ENCODE measurements around the gene TAB2.
"Not testable (repeated sequence)": the region's sequence is repeated elsewhere in the genome, so short reads cannot be mapped to it uniquely, and the experiment has no call there.

The TAB2 gene

DNA sequence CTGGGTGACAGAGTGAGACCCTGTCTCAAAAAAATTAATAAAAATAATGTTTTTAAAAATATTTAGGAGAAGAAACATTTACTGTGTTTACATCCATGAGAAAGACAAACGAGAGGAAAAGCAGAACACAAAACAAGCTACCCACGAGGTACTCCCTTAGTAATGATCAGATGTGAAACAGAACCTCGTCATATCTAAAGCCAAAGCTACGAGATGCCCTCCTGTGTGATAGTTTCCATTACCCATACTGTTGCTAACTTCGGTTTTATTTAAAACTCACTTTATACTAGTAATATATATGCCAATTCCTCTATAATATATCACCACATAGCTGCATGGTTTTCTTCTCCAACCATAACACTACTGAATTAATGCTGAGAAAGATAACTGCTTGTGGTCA, 103.6 kb downstream of the TAB2 start:
- FAIRE-seq: no peak

DNA sequence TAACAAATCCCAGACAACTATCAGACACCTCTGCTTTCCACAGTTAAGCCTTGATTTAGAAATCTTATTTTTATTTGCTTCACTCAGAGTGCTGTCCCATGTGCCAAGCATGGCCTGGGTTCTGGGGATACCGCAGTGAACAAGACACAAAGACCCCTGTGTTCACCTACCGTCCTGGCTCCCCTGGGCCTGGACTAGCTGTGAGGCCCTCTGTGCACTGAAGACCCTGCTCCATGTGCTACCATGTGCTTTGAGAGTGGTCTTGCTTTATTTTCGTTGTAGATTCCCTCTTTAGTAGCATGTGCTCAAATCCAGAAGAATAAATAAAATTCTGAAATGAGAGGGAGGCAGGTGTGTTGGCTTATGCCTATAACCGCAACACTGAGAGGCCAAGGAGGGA, 105.1 kb downstream of the TAB2 start:
- no peak for FAIRE-seq

DNA sequence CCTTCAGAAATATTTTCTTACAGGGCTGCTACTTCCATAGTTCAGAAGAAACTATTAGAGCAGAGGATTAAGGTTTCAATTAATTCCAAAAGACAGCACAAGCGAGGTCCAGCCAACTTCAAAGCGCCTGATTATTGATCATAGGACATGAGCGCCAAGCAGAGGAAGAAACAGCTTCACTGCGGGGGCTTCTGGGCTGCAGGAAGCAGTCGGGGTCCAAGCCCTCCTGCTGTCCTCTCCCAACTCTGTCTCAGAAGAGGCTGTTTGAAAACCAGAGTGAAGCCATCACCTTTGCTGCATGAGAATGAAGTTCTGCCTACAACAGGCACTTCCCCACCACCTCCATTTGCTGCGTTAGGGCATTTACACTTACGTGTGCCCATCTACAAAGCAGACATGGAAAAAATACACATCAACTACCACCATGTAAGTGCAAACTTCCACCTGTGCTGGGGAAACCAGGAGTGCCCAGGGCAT, 106.5 kb downstream of the TAB2 start:
- FAIRE-seq: no peak

DNA sequence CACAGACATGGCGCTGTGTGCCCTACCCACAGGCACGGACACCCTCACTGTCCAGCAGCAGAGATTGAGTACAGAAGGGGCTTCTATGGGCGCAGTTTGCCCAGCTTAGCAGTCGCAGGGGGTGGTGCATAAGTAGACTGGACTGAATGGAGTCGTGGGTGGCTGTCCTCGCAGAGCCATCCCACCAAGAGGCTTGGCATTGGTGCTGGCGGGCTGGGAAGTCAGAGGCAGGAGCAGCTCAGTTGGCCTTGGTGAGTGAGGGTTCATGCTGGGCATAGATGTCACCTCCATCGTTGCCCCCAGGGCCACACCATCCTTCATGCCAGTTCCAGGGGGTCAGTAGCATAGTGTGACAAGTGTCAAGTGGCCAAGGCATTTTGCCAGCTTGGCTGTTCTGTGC, 107.7 kb downstream of the TAB2 start:
- no peak for FAIRE-seq

DNA sequence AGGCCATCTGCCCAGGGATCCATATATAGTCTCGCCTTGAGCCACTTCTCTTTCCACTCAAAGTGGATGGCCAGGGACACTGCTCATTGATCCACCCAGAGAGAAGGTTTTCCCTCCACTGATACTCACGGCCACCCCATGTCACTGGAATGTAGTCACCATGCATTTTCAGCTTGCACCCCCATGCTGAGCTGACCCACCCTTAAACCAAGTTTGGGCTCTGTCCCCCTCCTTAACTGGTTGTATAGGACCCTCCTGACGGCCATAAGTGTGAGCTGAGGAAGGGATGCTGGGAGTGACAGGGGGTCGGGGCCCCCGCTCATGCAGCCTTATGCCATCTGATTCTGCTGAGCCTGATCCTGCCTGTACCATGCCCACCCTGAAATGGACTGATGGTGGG, 108.2 kb downstream of the TAB2 start:
- no peak for FAIRE-seq

DNA sequence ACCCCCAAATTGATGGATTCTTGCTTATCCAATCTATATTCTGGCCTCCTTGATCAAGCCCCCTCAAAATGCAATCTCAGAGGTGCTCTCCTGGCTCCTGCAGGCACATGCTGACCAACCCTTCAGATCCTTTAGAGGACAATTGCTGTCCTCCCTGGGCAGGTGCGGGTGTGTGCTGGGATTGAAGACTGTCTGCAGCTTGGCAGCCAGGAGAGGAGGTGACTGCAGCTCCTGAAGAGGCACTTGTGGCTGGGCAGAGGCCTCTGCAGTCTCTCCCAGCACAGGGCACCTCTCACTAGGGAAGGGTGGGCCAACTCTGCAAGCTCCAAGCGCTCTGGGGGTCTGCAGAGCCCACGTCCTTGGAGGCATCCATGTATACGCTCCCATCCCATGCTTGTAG, 111.1 kb downstream of the TAB2 start:
- no peak for FAIRE-seq

DNA sequence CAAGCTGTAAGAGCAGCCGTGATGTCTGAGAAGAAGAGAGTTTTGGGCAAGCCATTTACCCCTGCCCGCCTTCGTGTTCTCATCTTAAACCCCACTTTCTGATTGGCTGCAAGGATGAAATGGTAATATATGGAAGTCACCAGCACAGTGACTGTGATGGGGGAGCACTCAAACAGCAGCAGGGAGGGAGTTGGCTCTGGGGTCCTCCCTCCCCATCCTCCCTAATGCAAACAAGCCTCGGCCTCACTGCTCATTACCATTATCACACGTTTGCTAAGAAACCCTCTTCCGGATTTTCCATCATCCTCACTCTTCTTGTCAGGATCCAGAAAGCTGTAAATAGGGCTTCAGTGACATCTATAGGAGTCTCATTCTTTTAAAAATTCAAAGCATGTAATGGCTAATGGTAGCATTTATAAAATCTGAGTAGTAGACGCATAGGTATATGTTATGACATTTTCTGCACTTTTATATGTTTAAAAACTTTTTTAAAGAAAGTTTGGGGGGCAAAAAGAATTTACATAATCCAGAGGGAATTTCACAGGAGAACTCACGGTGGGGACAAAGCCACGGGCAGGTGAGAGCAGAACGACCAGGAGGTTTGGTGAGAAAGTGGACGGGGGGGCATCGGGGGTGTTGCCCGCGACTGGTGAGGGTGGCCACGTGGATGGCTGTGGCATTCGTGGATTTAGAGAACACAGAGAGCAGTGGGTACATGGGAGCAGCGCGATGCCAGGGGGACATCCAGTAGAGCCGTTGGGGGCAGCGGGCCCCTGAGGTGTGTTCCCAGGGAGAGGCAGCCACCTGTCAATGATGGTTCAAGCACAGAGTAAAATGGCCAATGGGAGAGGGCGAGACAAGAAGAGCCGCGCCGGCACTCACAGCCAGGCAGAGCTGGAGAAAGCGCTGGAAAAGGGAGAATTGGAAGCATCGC, 112.2 kb downstream of the TAB2 start:
- no peak for FAIRE-seq

DNA sequence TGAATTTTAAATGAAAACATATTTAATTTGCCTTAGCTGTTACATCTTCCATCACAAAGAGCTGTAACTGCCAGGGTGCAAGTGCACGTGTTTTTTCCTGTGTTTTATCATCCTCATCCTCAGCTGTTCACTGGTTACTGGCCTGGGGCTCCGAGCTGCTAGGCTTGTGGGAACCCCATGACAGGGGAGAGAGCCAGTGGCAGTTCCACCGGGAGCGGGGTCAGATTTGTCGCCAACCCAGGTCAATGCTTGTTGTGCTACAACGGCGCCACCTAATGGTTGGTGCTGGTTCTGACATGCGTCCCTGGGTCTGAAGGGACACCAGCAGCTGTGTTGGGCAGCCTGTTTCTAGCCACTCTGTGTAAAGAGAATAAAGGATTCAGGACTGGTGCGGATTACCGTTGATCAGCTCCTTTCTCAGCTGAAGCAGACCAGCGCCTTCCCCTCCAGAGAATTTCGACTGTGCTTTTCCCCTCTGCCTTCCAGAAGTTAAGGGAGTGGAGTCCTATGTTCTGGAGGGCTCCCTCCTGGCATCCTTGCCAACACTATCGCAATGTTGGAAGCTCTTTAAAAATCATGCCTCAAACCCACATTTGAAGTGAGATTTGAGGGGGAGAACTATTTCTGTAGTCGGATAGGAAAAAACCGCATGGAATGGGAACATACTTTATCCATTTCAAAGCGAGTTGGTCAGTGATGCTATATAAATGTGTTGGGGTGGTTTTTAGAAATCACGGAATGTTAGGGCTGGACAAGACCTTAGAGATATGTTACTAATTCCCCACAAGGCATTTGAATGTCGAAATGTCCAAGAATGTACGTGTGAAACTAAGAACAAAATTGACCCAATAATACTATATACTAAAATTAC, 114.6 kb downstream of the TAB2 start:
- FAIRE-seq: no peak

DNA sequence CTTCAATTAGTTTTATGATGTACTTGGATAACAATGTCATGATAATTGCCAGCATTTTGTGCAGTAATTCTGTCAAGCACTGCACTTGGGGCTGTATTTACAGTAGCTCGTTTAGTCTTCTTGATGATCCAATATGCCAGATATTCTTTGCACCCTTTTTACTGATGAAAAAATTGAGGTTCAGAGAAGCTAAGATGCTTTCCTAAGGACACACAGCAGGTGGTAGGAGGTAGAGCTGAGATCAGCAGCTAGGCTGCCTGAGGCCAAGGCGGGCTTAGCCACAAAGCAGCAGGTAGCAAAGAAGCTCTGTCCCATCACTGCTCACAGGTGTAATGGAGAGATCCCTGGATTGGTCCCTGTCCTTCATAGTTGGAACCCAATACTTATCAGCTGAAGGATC, 115.9 kb downstream of the TAB2 start:
- no peak for FAIRE-seq

DNA sequence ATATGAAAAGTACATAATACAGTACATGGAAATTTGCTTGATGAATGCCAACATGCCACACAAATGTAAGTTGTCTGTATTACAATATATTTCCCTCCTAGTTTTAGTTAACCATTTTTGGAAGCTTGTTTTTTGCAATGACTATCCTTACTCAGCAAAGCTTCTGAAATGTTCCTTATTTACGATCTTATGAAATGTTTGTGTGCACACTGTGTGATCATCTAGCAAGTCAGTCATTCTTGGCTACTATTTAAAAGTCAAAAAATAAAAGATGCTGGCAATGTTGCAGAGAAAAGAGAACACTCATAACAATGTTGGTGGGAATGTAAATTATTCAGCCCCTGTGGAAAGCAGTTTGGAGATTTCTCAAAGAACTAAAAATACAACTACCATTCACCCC, 116.4 kb downstream of the TAB2 start:
- no peak for FAIRE-seq

DNA sequence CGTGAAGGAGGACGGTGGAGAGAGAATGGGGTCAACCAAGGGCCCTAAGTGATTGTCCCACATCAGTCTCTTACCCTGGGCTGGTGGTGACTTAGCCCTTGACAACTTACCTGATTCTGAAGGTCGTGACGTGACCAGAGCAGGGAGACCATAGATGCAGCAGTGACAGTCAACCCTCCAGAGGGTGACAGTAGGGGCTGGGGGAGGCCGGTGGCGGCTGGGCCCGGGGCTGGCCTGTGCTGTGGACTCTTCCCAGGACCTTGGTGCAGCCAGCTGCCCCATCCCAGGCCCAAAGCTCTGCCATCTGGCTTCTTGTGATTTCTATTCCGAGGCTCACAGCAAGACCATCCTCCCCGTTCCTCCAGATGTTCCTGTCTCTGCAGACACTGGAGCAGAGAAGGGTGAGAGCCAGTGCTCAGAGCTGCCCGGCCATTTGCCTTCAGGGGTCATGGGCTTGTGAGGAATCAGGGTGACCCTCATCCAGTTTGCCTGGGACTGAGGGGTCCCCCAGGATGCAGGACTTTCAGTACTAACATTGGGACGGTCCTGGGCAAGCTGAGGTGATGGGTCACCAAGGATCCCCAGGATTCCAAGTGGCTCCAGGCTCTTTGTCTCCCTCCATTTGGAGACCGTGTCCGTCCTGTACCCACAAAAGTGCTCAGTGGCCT, 118.5 kb downstream of the TAB2 start:
- no peak for FAIRE-seq

DNA sequence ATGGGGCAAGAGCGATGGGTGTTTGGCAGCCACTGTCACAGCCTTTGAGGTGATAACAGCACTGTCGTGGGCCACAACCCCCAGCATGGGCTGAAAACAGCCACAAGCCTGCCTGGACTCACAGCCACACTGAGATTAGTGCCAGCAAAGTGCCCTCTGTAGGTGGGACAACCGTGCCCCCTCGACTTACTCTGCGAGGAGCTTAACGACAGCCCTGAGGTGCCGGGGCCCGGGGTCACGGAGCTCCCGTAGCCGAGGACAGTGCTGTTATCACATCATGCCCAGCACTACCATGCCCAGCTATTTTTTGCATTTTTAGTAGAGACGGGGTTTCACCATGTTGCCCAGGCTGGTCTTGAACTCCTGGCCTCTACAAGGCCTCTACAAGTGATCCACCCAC, 119.1 kb downstream of the TAB2 start:
- FAIRE-seq: no peak

DNA sequence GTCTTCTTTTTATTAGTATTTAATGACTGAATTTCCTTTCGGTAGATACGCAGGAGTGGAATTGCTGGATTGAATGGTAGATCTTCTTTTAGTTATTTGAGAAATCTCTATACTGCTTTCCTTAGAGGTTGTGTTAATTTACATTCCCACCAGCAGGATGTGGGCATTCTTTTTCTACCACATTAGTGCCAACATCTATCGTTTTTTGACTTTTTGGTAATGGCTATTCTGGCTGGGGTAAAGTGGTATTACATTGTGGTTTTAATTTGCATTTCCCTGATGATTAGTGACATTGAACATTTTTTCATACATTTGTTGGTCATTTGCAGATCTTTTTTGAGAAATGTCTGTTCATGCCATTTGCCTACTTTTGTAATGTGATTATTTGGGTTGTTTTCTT, 119.7 kb downstream of the TAB2 start:
- FAIRE-seq: no peak

DNA sequence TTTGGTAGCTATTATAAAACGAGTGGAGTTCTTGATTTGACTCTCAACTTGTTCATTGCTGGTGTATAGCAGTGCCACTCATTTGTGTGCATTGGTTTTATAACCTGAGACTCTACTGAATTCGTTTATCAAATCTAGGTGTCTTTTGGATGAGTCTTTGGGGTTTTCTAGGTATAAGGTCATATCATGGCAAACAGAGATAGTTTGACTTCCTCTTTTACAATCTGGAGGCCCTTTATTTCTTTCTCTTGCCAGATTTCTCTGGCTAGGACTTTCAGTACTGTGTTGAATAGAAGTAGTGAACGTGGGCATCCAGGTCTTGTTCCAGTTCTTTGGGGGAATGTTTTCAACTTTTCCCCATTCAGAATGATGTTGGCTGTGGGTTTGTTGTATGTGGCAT, 121.3 kb downstream of the TAB2 start:
- FAIRE-seq: no peak

DNA sequence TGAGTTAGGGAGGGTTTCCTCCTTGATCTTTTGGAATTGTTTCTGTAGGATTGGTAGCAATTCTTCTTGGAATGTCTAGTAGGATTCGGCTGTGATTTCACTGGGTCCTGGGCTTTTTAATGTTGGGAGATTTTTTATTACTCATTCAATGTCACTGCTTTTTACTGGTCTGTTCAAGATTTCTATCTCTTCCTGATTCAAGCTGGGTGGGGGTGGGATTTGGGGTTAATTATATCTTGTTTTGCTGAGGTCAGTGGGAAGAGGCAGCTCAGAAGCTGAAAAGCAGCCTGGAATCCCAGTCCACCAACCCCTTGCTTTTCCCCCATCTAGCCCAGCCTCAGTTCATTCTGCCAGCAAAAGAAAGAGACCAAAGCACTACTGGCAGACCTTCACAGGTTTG, 122.1 kb downstream of the TAB2 start:
- no peak for FAIRE-seq

DNA sequence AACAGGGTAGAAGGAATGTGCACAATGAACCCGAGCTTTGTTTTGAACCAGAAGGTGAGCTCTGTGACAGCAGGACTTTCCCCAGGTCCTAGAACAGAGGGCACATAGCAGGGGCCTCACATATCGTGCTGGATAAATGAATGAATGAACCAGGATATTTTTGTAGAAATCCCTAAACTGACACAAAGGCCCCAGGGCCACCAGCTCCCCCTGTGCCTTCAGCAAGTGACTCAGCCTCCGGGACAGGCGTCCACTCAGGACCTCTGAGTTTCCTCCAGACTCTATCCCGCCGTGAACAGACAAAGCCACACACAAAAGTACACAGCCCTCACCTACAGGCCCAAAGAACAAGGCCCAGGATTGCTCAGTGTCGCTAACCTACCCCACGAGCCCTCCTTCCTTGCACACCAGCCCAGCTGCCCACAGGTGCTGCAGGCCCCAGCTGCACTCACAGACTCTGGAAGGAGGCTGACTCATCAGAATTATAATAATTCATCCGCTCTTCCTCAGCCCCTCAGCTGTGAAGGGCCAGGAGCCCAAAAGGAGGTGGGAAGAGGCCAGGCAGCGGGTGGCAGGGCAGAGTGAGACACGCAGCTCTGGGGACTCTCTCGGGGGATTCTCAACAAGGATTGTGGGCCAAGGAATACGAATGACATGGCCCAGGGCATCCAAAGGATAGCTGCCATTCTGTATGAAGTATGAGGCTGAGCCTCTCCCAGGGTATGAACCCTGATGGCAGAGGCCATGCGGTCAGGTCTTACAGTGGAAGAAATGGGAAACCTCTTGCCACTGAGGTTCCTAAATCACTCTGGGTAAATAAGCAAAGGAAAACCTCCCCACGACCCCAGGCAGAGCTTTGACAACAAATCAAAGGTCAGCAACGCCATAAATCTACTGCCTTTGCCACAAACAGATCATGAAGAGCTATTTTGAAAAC, 123.5 kb downstream of the TAB2 start:
- no peak for FAIRE-seq

DNA sequence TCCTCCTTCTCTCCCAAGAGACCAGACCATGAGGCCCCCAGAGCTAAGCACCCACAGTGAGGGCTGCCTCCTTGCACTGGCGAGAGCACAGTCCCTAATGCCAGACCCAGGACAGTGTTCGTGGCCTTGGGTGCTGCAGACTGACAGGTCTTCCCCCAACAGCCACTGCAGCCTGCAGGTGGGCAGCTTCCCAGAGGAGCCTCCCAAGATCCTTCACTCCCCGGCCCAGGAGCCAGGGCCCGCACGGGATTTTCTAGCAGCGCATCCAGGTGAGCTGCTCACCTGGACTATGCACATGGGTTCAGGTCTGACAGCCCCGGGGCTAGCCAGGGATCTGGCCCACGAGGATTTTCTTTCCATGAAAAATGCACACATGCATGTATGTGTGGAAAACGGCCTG, 124.2 kb downstream of the TAB2 start:
- no peak for FAIRE-seq

DNA sequence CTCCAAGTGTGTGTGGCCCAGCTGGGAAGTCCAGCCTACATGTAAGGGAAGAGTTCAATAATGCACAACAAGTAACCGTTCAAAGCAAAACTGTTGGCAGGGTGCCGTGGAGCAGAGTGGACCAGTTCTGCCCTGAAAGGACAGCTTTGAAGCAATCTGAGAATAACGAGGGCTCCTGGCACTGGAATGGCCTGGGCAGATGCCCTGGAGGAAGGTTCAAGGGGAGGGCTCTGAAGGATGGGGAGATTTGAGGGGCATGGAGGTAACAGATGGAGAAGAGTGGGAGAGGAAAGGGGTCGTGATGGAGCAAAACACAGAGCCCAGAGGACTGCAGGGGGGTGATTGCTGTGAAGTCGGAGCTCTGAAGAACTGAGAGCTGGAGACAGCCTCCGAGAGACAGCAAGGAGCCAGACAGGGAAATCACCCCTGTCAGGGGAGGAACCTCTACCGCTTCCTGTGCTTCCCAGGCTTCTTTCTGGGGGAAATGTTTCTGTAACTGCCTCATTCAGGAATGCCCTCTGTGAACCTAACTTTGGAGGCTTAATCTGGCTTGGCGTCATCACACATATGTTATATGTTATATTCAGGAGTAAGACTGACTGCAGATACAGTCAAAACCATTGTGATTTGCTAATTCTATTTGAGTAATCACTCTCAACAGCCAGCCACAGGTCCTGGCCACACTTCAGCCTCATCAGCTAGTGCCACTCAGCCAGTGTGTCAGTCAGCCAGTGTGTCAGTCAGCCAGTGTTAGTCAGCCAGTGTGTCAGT, 126.1 kb downstream of the TAB2 start:
- FAIRE-seq: no peak

DNA sequence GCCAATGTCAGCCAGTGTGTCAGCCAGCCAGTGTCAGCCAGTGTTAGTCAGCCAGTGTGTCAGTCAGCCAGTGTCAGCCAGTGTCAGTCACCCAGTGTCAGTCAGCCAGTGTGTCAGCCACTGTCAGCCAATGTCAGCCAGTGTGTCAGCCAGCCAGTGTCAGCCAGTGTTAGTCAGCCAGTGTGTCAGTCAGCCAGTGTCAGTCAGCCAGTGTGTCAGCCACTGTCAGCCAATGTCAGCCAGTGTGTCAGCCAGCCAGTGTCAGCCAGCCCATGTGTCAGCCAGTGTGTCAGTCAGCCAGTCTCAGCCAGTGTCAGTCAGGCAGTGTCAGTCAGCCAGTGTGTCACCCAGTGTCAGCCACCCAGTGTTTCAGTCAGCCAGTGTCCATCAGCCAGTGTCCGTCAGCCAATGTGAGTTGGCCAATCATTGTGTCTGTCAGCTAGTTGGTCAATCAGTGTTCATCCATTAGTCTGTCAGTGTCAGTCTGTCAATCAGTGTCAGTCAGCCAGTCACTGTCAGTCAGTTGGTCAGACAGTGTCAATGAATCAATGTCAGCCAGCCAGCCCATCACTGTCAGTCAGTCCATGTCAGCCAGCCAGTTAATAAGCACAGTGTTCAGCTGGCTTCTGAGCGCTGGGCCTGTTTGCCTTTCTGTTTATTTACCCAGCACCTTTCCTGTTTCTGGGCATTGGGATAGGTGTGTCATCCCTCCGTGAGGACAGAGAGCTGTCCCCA, 127.0 kb downstream of the TAB2 start:
- FAIRE-seq: not testable (repeated sequence)

DNA sequence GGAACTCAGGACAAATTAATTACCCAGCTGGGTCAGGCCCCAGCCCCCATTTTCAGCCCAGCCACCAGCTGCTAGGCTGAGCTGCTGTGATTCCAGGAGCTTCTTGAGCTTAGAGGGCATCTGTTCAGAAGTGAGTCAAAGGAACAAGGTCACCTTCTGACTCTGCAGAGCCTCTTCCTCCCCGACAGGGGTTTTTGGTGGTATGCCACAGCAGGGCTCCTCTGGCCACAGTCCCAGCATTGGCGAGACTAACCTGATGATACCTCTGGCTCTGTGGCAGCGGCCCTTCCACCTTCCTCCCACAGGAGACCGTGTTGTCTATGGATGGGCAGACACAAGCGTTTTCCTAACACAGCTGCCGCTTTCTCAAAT, 127.6 kb downstream of the TAB2 start:
- no peak for FAIRE-seq

DNA sequence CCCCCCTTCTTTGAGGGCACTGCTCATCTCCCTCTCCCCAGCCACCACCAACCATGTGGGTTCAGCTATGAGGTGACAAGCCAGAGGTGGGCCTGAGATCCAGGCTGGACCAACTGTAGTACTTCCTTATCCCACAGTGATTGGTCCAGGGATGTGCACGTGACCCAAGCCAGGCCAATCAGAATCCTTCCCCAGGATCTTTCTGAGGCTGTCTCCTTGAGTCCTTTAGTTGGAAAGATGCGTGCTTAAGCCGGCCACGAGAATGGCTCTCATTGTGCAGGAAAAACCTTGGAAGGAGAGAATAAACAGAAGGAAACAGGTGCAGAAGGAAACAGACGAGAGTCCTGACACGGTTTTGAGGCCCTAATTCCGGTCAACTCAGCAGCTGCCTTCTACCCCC, 128.1 kb downstream of the TAB2 start:
- no peak for FAIRE-seq
